Liver (tissue), 3 donors: Measurements from ENCODE around the gene MSRB2.

Experiments used
- ATF3 ChIP-seq: IDR thresholded peaks from 2 replicates; pipeline ENCODE4 v1.6.1; 2016; ENCODE audit warnings: antibody characterized with exemption
- CTCF ChIP-seq: fragments of 150-350 bp; IDR thresholded peaks from 2 replicates; pipeline ENCODE4 v1.5.1; 2017; ENCODE audit warnings: improper control_type of control experiment, low read depth, low read length; ENCODE audit not compliant: missing input control
- EGR1 ChIP-seq, 2 donors: IDR thresholded peaks; 2 replicates each; pipeline ENCODE4 v1.6.1; 2016 to 2018; ENCODE audit warnings: antibody characterized with exemption in 2 of 2, low read depth in 2 of 2
- GABPA ChIP-seq, 2 donors: IDR thresholded peaks in 1 of 2; conservative IDR thresholded peaks in 1 of 2; 2 replicates each; pipeline ENCODE4 v1.6.1; 2016; ENCODE audit warnings: antibody characterized with exemption in 2 of 2, mild to moderate bottlenecking in 1 of 2, moderate library complexity in 1 of 2
- HNF4G ChIP-seq: IDR thresholded peaks from 2 replicates; pipeline ENCODE4 v1.6.1; 2016; ENCODE audit warnings: antibody characterized with exemption
- JUND ChIP-seq, 2 donors: IDR thresholded peaks; 2 replicates each; pipeline ENCODE4 v1.6.1; 2016; ENCODE audit warnings: antibody characterized with exemption in 2 of 2
- MAX ChIP-seq: IDR thresholded peaks from 2 replicates; pipeline ENCODE4 v1.6.1; 2016; ENCODE audit warnings: antibody characterized with exemption
- RAD21 ChIP-seq, 2 donors: IDR thresholded peaks; 2 replicates each; pipeline ENCODE4 v1.6.1; 2016; ENCODE audit warnings: antibody characterized with exemption in 2 of 2, mild to moderate bottlenecking in 2 of 2
- REST ChIP-seq: IDR thresholded peaks from 2 replicates; pipeline ENCODE4 v1.6.1; 2016; ENCODE audit warnings: antibody characterized with exemption, mild to moderate bottlenecking
- TAF1 ChIP-seq: conservative IDR thresholded peaks from 2 replicates; pipeline ENCODE4 v1.6.1; 2016; ENCODE audit warnings: antibody characterized with exemption, mild to moderate bottlenecking
- YY1 ChIP-seq: IDR thresholded peaks from 2 replicates; pipeline ENCODE4 v1.6.1; 2016; ENCODE audit warnings: antibody characterized with exemption, mild to moderate bottlenecking
- donor health status: healthy.
- donor health status: healthy.

- TF ChIP-seq CTCF (no peak), GABPA (IDR thresholded peaks at IDR 0.05 in 1 of 2, conservative IDR thresholded peaks at IDR 0.05 in 1 of 2) (no peak), RAD21 (IDR thresholded peaks at IDR 0.05) (no peak), EGR1 (IDR thresholded peaks at IDR 0.05; ENCODE audit: low read depth in 2 of 2) (no peak), MAX (no peak), ATF3 (no peak), JUND (IDR thresholded peaks at IDR 0.05) (no peak), REST (no peak), YY1 (no peak), HNF4G (no peak), TAF1 (no peak)
Measured at GRCh38 chr10:23136462-23136861, 41.1 kb downstream of the MSRB2 start.
